Astrocyte (in vitro differentiated cells and primary cell): ENCODE results near the gene CYTH3.
"Not testable (repeated sequence)": the region's sequence is repeated elsewhere in the genome, so short reads cannot be mapped to it uniquely, and the experiment has no call there.

Experiments used
- CTCF ChIP-seq: IDR thresholded peaks from 2 replicates; pipeline ENCODE4 v1.5.1; 2011; ENCODE audit warnings: low read depth, mild to moderate bottlenecking, inconsistent platforms, low read length, moderate library complexity; ENCODE audit not compliant: insufficient read depth
- EZH2 ChIP-seq: IDR thresholded peaks from 2 replicates; pipeline ENCODE4 v1.6.1; 2012; ENCODE audit warnings: mild to moderate bottlenecking, low read length, inconsistent platforms; ENCODE audit not compliant: insufficient read depth

- TF ChIP-seq CTCF, EZH2: not testable (repeated sequence)
These were observed 43.1 kb downstream of the CYTH3 start for GRCh38 chr7:6229284-6229683.
